Lower lobe of right lung (tissue), 2 donors: ENCODE results near the gene KATNAL1. TPM values are rescaled to one million over a fixed set of nuclear protein-coding genes. Genes with fewer than 3 reads are reported as not detected.

ENCODE experiments used
- ATAC-seq, 2 donors: fragments of 200-7000 bp; cut with Tn5 transposase; one replicate each; pipeline ENCODE4 v1.9.1; 2020 to 2022; ENCODE audit warnings: mild to moderate bottlenecking in 2 of 2, moderate library complexity in 2 of 2
- DNase-seq: peaks from one replicate; pipeline ENCODE4 v3.0.0-alpha.2; 2020
- H3K27ac ChIP-seq: fragments of 200-600 bp; one replicate; pipeline ENCODE4 v1.8.0; 2022
- H3K27me3 ChIP-seq: fragments of 200-600 bp; one replicate; pipeline ENCODE4 v1.8.0; 2022; ENCODE audit warnings: low read depth
- H3K36me3 ChIP-seq: fragments of 200-600 bp; one replicate; pipeline ENCODE4 v1.8.0; 2022; ENCODE audit warnings: mild to moderate bottlenecking
- H3K4me1 ChIP-seq: fragments of 200-600 bp; one replicate; pipeline ENCODE4 v1.8.0; 2022
- H3K4me3 ChIP-seq: fragments of 200-600 bp; one replicate; pipeline ENCODE4 v1.8.0; 2022; ENCODE audit warnings: mild to moderate bottlenecking
- H3K9me3 ChIP-seq: fragments of 200-600 bp; one replicate; pipeline ENCODE4 v1.8.0; 2022
- intact Hi-C: fragments of 100-400 bp; cut with DNase I; formaldehyde crosslinking; loops from one replicate; pipeline ENCODE4 v1.11.0; 2022
- long read RNA-seq: library from polyadenylated mRNA; unstranded; transcript quantifications from one replicate; pipeline ENCODE4 v2.0.0, GENCODE V29; 2021
- total RNA-seq: library from RNA; stranded (reverse); fragmentation: NEBNext Ultra II Directional; extraction: Animal tissue kit (Norgen Biotek cat#: 25700); gene quantifications from one replicate; pipeline ENCODE4 v1.2.1, GENCODE V29; 2021
- TF ChIP-seq, protein P1 (sequence below): fragments of 200-600 bp; IDR thresholded peaks from one replicate; pipeline ENCODE4 v1.8.0; 2022; ENCODE audit warnings: antibody characterized with exemption, mild to moderate bottlenecking
- donor health status: DM: no; HTN: yes; CAD: no; lungs with severe emphysema.

KATNAL1 gene
- 18.4 TPM for total RNA-seq
- long read RNA-seq, full-length matches to known transcripts, result 2 of 10 reads
- long read RNA-seq, partial matches to known transcripts, result 3 of 10 reads
- long read RNA-seq, other reads (novel, unspliced or antisense), result 5 of 10 reads

DNA sequence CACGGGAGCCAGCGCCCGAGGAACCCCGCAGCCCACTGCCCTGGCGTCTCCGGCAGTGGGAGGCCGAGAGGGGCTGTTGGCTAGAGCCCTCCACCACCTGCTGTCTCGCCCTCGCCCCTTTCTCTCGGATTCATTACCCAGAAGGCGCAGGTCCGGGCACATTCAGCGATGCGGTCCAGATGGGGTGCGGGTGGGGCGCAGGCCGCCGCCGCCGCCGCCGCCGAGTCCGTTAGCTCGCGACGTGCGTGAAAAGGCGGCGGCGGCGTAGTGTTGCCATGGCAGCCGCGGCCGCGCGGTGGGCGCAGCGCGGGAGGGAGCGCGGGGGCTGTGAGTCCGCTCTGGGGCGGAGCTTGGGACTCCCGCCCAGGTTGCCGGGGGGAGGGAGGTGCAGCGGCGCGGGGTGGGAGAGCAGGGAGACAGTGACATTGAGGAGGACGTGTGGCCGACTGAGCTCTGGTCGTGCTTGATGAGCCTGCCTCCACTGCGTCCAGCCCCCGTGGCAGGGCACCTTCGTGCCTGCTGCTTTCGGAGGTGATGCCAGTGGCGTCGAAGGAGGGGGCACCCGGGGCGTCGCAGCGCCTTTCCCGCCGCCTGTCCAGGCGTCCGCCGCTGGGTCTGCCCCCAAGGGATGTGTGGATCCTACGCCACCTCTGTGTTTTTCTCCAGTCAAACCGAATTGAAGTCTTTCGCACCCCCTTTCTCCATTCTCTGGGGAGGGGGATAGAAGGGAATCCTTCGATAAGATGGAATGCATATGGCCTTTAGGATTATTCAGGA, at the start of gene KATNAL1:
KATNAL1 (minus strand) TSS at position 358 of the 777 bp plus-strand sequence. CDS start 23,774 bp downstream, outside the sequence.
- TF ChIP-seq, protein P1, sequence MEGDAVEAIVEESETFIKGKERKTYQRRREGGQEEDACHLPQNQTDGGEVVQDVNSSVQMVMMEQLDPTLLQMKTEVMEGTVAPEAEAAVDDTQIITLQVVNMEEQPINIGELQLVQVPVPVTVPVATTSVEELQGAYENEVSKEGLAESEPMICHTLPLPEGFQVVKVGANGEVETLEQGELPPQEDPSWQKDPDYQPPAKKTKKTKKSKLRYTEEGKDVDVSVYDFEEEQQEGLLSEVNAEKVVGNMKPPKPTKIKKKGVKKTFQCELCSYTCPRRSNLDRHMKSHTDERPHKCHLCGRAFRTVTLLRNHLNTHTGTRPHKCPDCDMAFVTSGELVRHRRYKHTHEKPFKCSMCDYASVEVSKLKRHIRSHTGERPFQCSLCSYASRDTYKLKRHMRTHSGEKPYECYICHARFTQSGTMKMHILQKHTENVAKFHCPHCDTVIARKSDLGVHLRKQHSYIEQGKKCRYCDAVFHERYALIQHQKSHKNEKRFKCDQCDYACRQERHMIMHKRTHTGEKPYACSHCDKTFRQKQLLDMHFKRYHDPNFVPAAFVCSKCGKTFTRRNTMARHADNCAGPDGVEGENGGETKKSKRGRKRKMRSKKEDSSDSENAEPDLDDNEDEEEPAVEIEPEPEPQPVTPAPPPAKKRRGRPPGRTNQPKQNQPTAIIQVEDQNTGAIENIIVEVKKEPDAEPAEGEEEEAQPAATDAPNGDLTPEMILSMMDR, result no peak
- H3K4me3 ChIP-seq, result peak within 1 kb of the TSS; percentile 89
- peak within 1 kb of the TSS; percentile 86 for H3K27ac ChIP-seq
- ATAC-seq, result peak; percentile 92 to 93
- peak; percentile 78 for DNase-seq
- no peaks in the 10 kb centered on the region for H3K9me3 ChIP-seq
- H3K4me1 ChIP-seq, result peaks cover 20% of the 10 kb centered on the region
- no peaks in the 10 kb centered on the region for H3K36me3 ChIP-seq
- no peaks in the 10 kb centered on the region for H3K27me3 ChIP-seq
- intact Hi-C loops, result no loop called here

DNA sequence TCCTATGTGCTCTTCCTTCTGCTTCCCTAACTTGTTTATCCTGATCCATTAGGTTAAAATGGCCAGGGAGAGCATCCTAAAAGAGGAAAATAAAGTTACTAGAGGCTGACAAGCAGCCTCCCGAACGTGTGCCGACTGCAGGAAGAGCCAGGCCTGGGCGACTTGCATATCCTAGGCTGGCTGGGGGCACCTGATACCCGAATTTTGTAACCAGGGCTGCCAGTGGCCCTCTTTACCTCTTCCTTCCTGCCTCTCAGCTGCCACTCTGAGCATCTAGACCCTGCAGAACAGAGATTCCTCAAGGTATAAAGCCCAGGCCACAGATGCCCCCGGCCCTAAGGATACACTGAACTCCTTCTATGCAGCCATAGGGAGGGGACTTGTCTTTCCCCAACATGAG, 48.5 kb upstream of the KATNAL1 start:
- TF ChIP-seq, protein P1, result no peak
- Histone ChIP-seq H3K4me1 (no peaks in the 10 kb centered on the region), H3K4me3 (no peak overlapping the region), H3K9me3 (no peaks in the 10 kb centered on the region), H3K36me3 (no peaks in the 10 kb centered on the region), H3K27ac (no peak overlapping the region), H3K27me3 (no peaks in the 10 kb centered on the region)
- intact Hi-C loops, result no loop called here
- ATAC-seq, result no peak
- no peak for DNase-seq

DNA sequence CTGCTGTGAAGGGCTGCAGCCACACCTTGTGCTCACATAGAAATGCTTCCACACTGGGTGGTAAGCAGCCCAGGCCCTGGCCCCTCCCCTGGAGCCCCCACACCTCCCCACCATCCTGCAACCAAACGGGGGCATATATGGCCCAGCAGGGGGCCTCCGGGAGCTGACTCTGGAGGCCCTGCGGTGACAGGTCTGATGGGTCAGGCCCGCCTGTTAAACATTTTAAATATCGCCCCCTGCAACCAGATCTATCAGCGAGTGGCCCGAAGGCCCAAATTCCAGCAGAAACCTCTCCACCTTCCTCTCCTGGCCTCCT, 48.0 kb upstream of the KATNAL1 start:
- Histone ChIP-seq H3K4me1 (no peaks in the 10 kb centered on the region), H3K9me3 (no peaks in the 10 kb centered on the region), H3K27me3 (no peaks in the 10 kb centered on the region), H3K36me3 (no peaks in the 10 kb centered on the region), H3K4me3 (no peak overlapping the region), H3K27ac (no peak overlapping the region)
- TF ChIP-seq, protein P1, result peak; percentile 57
- DNase-seq (peak; percentile 67), ATAC-seq (peak; percentile 80 to 83)
- intact Hi-C loops, result no loop called here

DNA sequence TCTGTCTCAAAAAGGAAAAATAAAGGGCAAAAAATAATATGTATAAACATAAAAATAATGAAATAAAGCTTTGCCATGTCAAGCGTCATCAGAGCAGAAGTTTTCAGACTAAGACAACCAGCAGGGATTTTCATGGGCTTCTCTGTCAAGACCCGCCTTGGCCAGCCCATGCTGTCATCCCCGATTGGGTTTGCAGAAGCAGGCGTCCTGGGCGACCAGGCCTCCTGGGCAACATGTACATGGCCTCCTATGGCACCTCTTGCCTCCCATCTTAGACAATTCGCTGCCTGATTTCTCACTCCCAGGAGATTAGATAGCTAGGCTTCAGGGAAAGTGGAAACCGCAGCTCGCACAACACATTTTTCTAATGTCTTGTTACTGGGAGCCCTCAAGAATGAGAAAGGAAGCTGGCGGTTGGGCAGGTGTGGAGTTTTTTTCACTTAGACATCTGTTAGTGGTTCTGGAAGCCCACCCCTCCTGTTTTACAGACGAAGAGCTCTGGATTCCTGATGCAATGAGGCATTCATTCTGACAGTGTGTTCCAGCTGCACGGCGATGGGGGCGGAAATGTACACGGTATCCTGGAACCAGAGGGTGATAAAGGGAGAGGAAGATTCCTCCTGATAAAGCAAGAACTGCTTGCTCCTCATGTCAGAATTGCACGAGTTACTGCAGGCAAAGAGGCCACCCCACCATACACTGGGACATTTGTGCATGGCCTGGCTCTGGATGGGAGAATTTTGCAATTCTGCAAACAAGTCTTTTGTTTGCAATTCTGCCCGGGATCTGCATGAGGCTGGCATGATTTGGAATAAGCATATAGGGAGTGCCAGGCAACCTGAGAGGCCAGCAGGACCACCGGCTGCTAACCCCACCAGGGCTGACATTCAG, 47.4 kb upstream of the KATNAL1 start:
- no peaks in the 10 kb centered on the region for H3K4me1 ChIP-seq
- no peak overlapping the region for H3K27ac ChIP-seq
- intact Hi-C loops, result no loop called here
- H3K27me3 ChIP-seq, result no peaks in the 10 kb centered on the region
- H3K4me3 ChIP-seq, result no peak overlapping the region
- ATAC-seq (no peak), DNase-seq (no peak)
- H3K9me3 ChIP-seq, result no peaks in the 10 kb centered on the region
- no peaks in the 10 kb centered on the region for H3K36me3 ChIP-seq
- TF ChIP-seq, protein P1, result no peak

DNA sequence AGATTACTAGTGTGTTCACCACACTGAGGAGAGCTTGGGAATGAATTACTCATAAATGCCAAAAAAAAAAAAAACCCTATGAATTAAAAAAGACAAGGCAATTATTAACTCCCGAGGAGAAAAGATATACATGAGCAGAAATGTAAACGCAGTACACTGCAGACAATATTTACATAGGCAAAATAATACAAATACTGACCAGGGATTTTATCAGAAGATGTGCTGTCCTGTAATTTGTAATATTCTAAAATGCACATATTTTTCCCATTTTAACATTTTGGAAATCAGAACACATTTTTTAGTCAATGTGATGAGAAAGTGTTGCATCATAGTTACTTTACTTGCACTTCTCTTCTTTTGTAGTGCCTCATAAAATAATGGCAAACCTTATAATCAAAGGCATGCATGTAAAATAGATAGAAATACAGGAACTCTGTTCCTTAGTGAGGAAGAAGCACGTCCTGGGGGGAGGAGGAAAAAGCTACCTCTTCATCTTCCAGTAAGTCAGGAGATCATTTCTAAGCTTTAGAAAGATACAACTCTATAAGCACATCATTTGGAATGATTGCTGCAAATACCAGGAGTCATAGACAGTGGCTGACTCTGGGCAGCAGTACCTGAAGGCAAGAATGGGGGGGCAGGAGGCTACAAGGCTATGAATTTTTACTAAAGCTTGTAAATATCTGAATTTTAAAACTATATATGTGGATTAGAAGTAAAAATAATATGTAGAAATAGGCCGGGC, 46.3 kb upstream of the KATNAL1 start:
- H3K9me3 ChIP-seq, result no peaks in the 10 kb centered on the region
- no peak overlapping the region for H3K4me3 ChIP-seq
- H3K36me3 ChIP-seq, result no peaks in the 10 kb centered on the region
- no peaks in the 10 kb centered on the region for H3K4me1 ChIP-seq
- intact Hi-C loops, result no loop called here
- no peaks in the 10 kb centered on the region for H3K27me3 ChIP-seq
- TF ChIP-seq, protein P1, result no peak
- no peak overlapping the region for H3K27ac ChIP-seq
- DNase-seq (no peak), ATAC-seq (no peak)
